Caki2 (cell line): Measurements from ENCODE around the gene HDAC6. TPM values are rescaled to one million over a fixed set of nuclear protein-coding genes. Genes with fewer than 3 reads are reported as not detected.
"Not testable (repeated sequence)": the region's sequence is repeated elsewhere in the genome, so short reads cannot be mapped to it uniquely, and the experiment has no call there.

ENCODE experiments used
- DNase-seq: peaks from one replicate; pipeline ENCODE4 v3.0.0-alpha.2; 2015; ENCODE audit warnings: low read depth
- in situ Hi-C: cut with HindIII; loops from 2 replicates; pipeline ENCODE4 v1.10.0; 2016; ENCODE audit warnings: low sequenced_read_pairs, low pct_unique_long_range_greater_than_20kb, mixed read lengths
- total RNA-seq: library from RNA; depleted of rRNA; stranded (reverse); fragments of >200 nt; shearing (Covaris generic); gene quantifications from 2 replicates; pipeline ENCODE4 v1.2.3, GENCODE V29; 2014; ENCODE audit warnings: low replicate concordance; rRNA removed

Gene HDAC6
- total RNA-seq, 1 experiment from 2014 or later, result 64.4 TPM

GRCh38 chrX:48852857-48853256 is 51.0 kb downstream of the HDAC6 start:
- DNase-seq, result no peak
- in situ Hi-C loops, result no loop called here

GRCh38 chrX:48853494-48853893 is 51.6 kb downstream of the HDAC6 start:
- in situ Hi-C loops, result not testable (repeated sequence)

GRCh38 chrX:48854121-48854804 is 52.4 kb downstream of the HDAC6 start:
- in situ Hi-C loops, DNase-seq: not testable (repeated sequence)

More at GRCh38 chrX:48853494-48853893, 51.6 kb downstream of the HDAC6 start:
- DNase-seq, result not testable (repeated sequence)

- peak; percentile 29 for DNase-seq
- in situ Hi-C loops, result no loop called here
Measured at GRCh38 chrX:48854898-48855297, 53.0 kb downstream of the HDAC6 start.

GRCh38 chrX:48864210-48864609 is 62.3 kb downstream of the HDAC6 start:
- in situ Hi-C loops, result no loop called here
- peak; percentile 83 for DNase-seq

- DNase-seq, in situ Hi-C loops: not testable (repeated sequence)
Measured at GRCh38 chrX:48872017-48872416, 70.2 kb downstream of the HDAC6 start.

Other genes with a start within 250 kb of the HDAC6 start
- gene RBM3, start 227.6 kb upstream of the HDAC6 start, total RNA-seq, result 143 and 168 TPM in 2 replicates
- 70.4 and 125 TPM in 2 replicates for gene WDR13, start 204.6 kb upstream of the HDAC6 start, total RNA-seq
- gene WAS, start 118.3 kb upstream of the HDAC6 start, total RNA-seq, result 2.7 TPM in 1 of 2 replicates, not detected in the other
- gene SUV39H1, start 105.3 kb upstream of the HDAC6 start, total RNA-seq, result 14.9 and 17.4 TPM in 2 replicates
- gene GLOD5, start 40.3 kb upstream of the HDAC6 start, total RNA-seq, result not detected in 2 replicates
- not detected in 2 replicates for gene GATA1, start 15.5 kb upstream of the HDAC6 start, total RNA-seq
- not detected in 2 replicates for gene ERAS, start 24.4 kb downstream of the HDAC6 start, total RNA-seq
- 93.6 and 112 TPM in 2 replicates for gene PCSK1N, start 33.5 kb downstream of the HDAC6 start, total RNA-seq
- 94.1 and 114 TPM in 2 replicates for gene TIMM17B, start 95.7 kb downstream of the HDAC6 start, total RNA-seq
- gene PQBP1, start 95.9 kb downstream of the HDAC6 start, total RNA-seq, result 68.5 and 86.5 TPM in 2 replicates
- gene SLC35A2, start 109.6 kb downstream of the HDAC6 start, total RNA-seq, result 13.8 and 33.1 TPM in 2 replicates
- 17.8 and 27.2 TPM in 2 replicates for gene PIM2, start 117.0 kb downstream of the HDAC6 start, total RNA-seq
- 46.2 and 48.7 TPM in 2 replicates for gene OTUD5, start 155.5 kb downstream of the HDAC6 start, total RNA-seq
- gene KCND1, start 169.8 kb downstream of the HDAC6 start, total RNA-seq, result 0.24 TPM in 1 of 2 replicates, not detected in the other
- 17.2 and 17.8 TPM in 2 replicates for gene GRIPAP1, start 200.2 kb downstream of the HDAC6 start, total RNA-seq
- gene TFE3, start 241.3 kb downstream of the HDAC6 start, total RNA-seq, result 42.5 and 74.2 TPM in 2 replicates